Liver (tissue), 9 donors: ENCODE data around the gene PIWIL1. TPM values are rescaled to one million over a fixed set of nuclear protein-coding genes. Genes with fewer than 3 reads are reported as not detected.

Experiments used
- DNase-seq: peaks from one replicate; pipeline ENCODE4 v3.0.0-alpha.2; 2017; ENCODE audit warnings: low spot score
- H3K27ac ChIP-seq, 2 donors: one replicate each; pipeline ENCODE4 v1.7.0; 2013; ENCODE audit warnings: inconsistent platforms in 2 of 2, low read length in 2 of 2, control low read depth in 1 of 2, low read depth in 1 of 2, mild to moderate bottlenecking in 1 of 2
- H3K27me3 ChIP-seq, 4 donors: one replicate each; pipeline versions ENCODE4 v1.6.1 to v1.7.0; 2013; ENCODE audit warnings: low read length in 3 of 4, inconsistent platforms in 1 of 4, mild to moderate bottlenecking in 1 of 4, moderate library complexity in 1 of 4; ENCODE audit not compliant: control insufficient read depth in 4 of 4, insufficient read depth in 4 of 4
- H3K36me3 ChIP-seq, 4 donors: one replicate each; pipeline versions ENCODE4 v1.6.1 to v1.7.0; 2013; ENCODE audit warnings: low read length in 3 of 4, mild to moderate bottlenecking in 3 of 4, low read depth in 1 of 4, moderate library complexity in 1 of 4; ENCODE audit not compliant: control insufficient read depth in 4 of 4, insufficient read depth in 3 of 4
- H3K4me1 ChIP-seq, 4 donors: one replicate each; pipeline versions ENCODE4 v1.6.1 to v1.7.0; 2013; ENCODE audit warnings: low read length in 3 of 4, mild to moderate bottlenecking in 3 of 4, moderate library complexity in 1 of 4; ENCODE audit not compliant: control insufficient read depth in 4 of 4, insufficient read depth in 4 of 4
- H3K4me3 ChIP-seq, 3 donors: one replicate each; pipeline versions ENCODE4 v1.6.1 to v1.7.0; 2013; ENCODE audit warnings: low read length in 3 of 3, control low read depth in 1 of 3, low read depth in 1 of 3, mild to moderate bottlenecking in 1 of 3
- H3K9ac ChIP-seq, 2 donors: one replicate each; pipeline ENCODE4 v1.7.0; 2013; ENCODE audit warnings: low read length in 2 of 2, mild to moderate bottlenecking in 2 of 2, moderate library complexity in 2 of 2, control low read depth in 1 of 2, low read depth in 1 of 2
- H3K9me3 ChIP-seq, 4 donors: one replicate each; pipeline versions ENCODE4 v1.6.1 to v1.7.0; 2013; ENCODE audit warnings: low read length in 3 of 4; ENCODE audit not compliant: control insufficient read depth in 4 of 4
- ATF3 ChIP-seq: IDR thresholded peaks from 2 replicates; pipeline ENCODE4 v1.6.1; 2016; ENCODE audit warnings: antibody characterized with exemption
- CTCF ChIP-seq: fragments of 150-350 bp; IDR thresholded peaks from 2 replicates; pipeline ENCODE4 v1.5.1; 2017; ENCODE audit warnings: improper control_type of control experiment, low read depth, low read length; ENCODE audit not compliant: missing input control
- EGR1 ChIP-seq, 2 donors: IDR thresholded peaks; 2 replicates each; pipeline ENCODE4 v1.6.1; 2016 to 2018; ENCODE audit warnings: antibody characterized with exemption in 2 of 2, low read depth in 2 of 2
- GABPA ChIP-seq, 2 donors: IDR thresholded peaks in 1 of 2; conservative IDR thresholded peaks in 1 of 2; 2 replicates each; pipeline ENCODE4 v1.6.1; 2016; ENCODE audit warnings: antibody characterized with exemption in 2 of 2, mild to moderate bottlenecking in 1 of 2, moderate library complexity in 1 of 2
- JUND ChIP-seq, 2 donors: IDR thresholded peaks; 2 replicates each; pipeline ENCODE4 v1.6.1; 2016; ENCODE audit warnings: antibody characterized with exemption in 2 of 2
- MAX ChIP-seq: IDR thresholded peaks from 2 replicates; pipeline ENCODE4 v1.6.1; 2016; ENCODE audit warnings: antibody characterized with exemption
- NR2F2 ChIP-seq: IDR thresholded peaks from 2 replicates; pipeline ENCODE4 v1.6.1; 2016; ENCODE audit warnings: antibody characterized with exemption
- REST ChIP-seq: IDR thresholded peaks from 2 replicates; pipeline ENCODE4 v1.6.1; 2016; ENCODE audit warnings: antibody characterized with exemption, mild to moderate bottlenecking
- YY1 ChIP-seq: IDR thresholded peaks from 2 replicates; pipeline ENCODE4 v1.6.1; 2016; ENCODE audit warnings: antibody characterized with exemption, mild to moderate bottlenecking
- WGBS: extraction: QIAGEN DNeasy Blood & Tissue Kit; methylation state at CpG from one replicate; pipeline ENCODE4 v1.1.7; 2013; 5-methylcytosine and 5-hydroxymethylcytosine counted together
- polyA plus RNA-seq, 2 donors: library from polyadenylated mRNA; stranded (reverse) in 1 of 2; unstranded in 1 of 2; fragments of 200-250 nt in 1 of 2; fragments of >200 nt in 1 of 2; fragmentation: Nextera tagmentation in 1 of 2; extraction: Ambion mirVana in 1 of 2; gene quantifications; one replicate each; pipeline versions ENCODE4 v1.2.1 to v1.2.3, GENCODE V29; 2013 to 2015
- total RNA-seq, 2 donors: library from RNA; depleted of rRNA; stranded (reverse); fragments of >200 nt; gene quantifications; one replicate each; pipeline ENCODE4 v1.2.3, GENCODE V29; 2014
- donor health status: healthy.
- donor health status: healthy.
- donor health status: healthy.
- donor health status: healthy.
- donor health status: healthy.

The PIWIL1 gene
- total RNA-seq: not detected
- polyA plus RNA-seq: under 1 TPM in 1 of 2 donors, not detected in 1; 0.01 TPM

- Histone ChIP-seq H3K36me3 (no peaks in the 10 kb centered on the region), H3K9me3 (peaks cover 0 to 7% (median 2%) of the 10 kb centered on the region in 4 donors), H3K9ac (no peak within 1 kb of the TSS), H3K27ac (no peak within 1 kb of the TSS), H3K4me1 (peaks cover 0 to 4% (median under 1%) of the 10 kb centered on the region in 4 donors), H3K4me3 (no peak within 1 kb of the TSS), H3K27me3 (peaks cover 0 to 10% (median 4%) of the 10 kb centered on the region in 4 donors)
- WGBS: 60% methylated on average over 79 of the region's 79 CpGs
- DNase-seq: no peak
- TF ChIP-seq GABPA (IDR thresholded peaks at IDR 0.05 in 1 of 2, conservative IDR thresholded peaks at IDR 0.05 in 1 of 2): no peak
- no peak for TF ChIP-seq ATF3
- TF ChIP-seq EGR1 (IDR thresholded peaks at IDR 0.05; ENCODE audit: low read depth in 2 of 2): no peak
- no peak for TF ChIP-seq REST
- TF ChIP-seq NR2F2: no peak
- TF ChIP-seq MAX: no peak
- no peak for TF ChIP-seq CTCF
These were observed at the start of gene PIWIL1 for GRCh38 chr12:130337488-130338303. Gene PIWIL1 (plus strand): TSS chr12:130337887. CDS start chr12:130342592, 4,705 bp downstream.

- Histone ChIP-seq H3K9me3 (peaks cover 4 to 18% (median 8%) of the 10 kb centered on the region in 4 donors), H3K27me3 (peaks cover 0 to 4% (median 0%) of the 10 kb centered on the region in 4 donors), H3K36me3 (no peaks in the 10 kb centered on the region), H3K9ac (no peak overlapping the region), H3K4me3 (no peak overlapping the region), H3K27ac (no peak overlapping the region), H3K4me1 (no peaks in the 10 kb centered on the region)
- DNase-seq: no peak
- no peak for TF ChIP-seq JUND (IDR thresholded peaks at IDR 0.05)
- no peak for TF ChIP-seq REST
- no peak for TF ChIP-seq YY1
- 58% methylated on average over 4 of the region's 4 CpGs for WGBS
These were observed 49.5 kb upstream of the PIWIL1 start for GRCh38 chr12:130288206-130288605.
